ENCODE measurements around the gene INPP5A. TPM values are rescaled to one million over a fixed set of nuclear protein-coding genes. Genes with fewer than 3 reads are reported as not detected.
"Not testable (repeated sequence)": the region's sequence is repeated elsewhere in the genome, so short reads cannot be mapped to it uniquely, and the experiment has no call there.

The INPP5A gene
- total RNA-seq, 1 experiment from 2014 or later, result 15.3 TPM

DNA sequence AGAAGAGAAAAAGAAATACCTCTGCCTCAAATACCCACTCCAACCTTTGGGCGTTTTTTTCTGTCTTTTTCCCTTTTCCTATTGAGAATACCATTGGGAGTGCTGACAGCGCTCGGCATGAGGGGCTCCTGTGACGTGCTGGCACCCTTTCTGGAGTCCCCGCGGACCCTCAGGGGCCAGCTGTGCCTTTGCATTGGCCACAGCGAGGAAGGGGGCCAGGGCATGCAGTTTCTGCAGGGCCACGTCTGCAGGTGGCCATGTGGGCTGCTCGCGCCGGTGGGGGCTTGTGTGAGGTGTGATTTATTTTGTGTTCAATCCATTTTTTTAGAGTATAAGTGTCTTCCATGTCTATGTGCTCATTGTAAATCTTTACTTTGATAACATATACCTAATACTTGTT lies 57.4 kb downstream of the INPP5A start:
- no peak for DNase-seq (ENCODE audit: low read depth)

- peak; percentile 27 for DNase-seq (ENCODE audit: low read depth)
These were observed 58.3 kb downstream of the INPP5A start for GRCh38 chr10:132595854-132596253.

GRCh38 chr10:132596742-132597279 lies 59.2 kb downstream of the INPP5A start:
- DNase-seq (ENCODE audit: low read depth), result no peak

DNA sequence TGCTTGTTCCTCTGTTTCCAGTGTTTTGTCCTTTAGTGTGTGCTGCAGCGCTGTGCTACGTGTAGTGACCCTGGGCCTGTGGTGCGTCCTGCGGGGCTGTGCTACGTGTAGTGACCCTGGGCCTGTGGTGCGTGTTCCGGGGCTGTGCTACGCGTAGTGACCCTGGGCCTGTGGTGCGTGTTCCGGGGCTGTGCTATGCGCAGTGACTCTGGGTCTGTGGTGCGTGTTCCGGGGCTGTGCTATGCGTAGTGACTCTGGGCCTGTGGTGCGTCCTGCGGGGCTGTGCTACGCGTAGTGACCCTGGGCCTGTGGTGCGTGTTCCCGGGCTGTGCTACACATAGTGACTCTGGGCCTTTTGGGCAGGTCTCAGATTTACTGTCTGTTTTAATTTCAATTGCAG lies 60.1 kb downstream of the INPP5A start:
- no peak for DNase-seq (ENCODE audit: low read depth)

GRCh38 chr10:132599023-132599618 lies 61.5 kb downstream of the INPP5A start:
- DNase-seq (ENCODE audit: low read depth), result not testable (repeated sequence)

- no peak for DNase-seq (ENCODE audit: low read depth)
These were observed 62.1 kb downstream of the INPP5A start for GRCh38 chr10:132599732-132600131.

DNA sequence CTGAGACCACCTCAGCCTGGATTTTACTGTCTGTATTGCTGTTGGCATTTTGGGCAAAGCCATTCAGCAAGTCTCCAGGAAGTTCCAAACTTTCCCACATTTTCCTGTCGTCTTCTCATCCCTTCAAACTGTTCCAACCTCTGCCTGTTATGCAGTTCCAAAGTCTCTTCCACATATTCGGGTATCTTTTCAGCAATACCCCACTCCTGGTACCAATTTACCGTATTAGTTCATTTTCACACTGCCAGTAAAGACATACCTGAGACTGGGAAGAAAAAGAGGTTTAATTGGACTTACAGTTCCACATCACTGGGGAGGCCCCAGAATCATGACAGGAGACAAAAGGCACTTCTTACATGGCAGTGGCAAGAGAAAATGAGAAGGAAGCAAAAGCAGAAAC lies 62.8 kb downstream of the INPP5A start:
- DNase-seq (ENCODE audit: low read depth), result no peak

DNA sequence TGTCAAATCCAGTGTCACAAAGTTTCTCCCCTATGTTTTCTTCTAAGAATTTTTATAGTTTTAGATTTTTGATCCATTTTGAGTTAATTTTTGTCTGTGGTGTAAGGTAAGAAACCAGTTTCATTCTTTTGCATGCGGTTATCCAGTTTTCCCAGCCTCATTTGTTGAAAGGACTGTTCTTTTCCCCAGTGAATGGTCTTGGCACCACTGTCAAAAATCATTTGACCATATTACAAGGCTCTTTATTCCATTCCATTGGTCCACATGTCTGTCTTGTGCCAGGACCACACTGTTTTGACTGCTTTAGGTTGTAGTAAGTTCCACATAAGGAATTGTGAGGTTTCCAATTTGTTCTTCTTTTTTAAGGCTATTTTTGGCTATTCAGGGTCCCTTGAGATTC lies 64.0 kb downstream of the INPP5A start:
- no peak for DNase-seq (ENCODE audit: low read depth)

DNA sequence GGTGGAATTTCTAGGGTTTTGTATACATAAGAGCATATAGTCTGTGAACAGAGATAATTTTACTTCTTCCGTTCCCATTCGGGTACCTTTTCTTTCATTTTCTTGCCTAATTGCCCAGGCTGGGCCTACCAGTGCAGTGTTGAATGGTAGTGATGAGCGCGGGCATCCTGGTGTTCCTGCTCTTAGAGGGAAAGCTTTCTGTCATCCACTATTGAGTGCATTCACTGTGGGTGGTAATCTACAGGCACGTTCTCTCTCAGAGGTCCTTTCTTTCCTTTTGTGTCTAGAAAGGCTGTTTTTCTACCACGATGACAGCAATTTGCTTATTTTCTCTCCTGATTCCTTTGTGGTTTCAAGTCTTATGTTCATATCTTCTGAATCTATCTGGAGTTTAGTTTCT lies 65.0 kb downstream of the INPP5A start:
- DNase-seq (ENCODE audit: low read depth), result no peak

- no peak for DNase-seq (ENCODE audit: low read depth)
These were observed 66.4 kb downstream of the INPP5A start for GRCh38 chr10:132603851-132604533.

- no peak for DNase-seq (ENCODE audit: low read depth)
These were observed 67.1 kb downstream of the INPP5A start for GRCh38 chr10:132604686-132605085.

- DNase-seq (ENCODE audit: low read depth), result no peak
These were observed 67.8 kb downstream of the INPP5A start for GRCh38 chr10:132605390-132605789.

GRCh38 chr10:132606031-132606491 lies 68.5 kb downstream of the INPP5A start:
- DNase-seq (ENCODE audit: low read depth), result no peak

- DNase-seq (ENCODE audit: low read depth), result no peak
These were observed 69.1 kb downstream of the INPP5A start for GRCh38 chr10:132606536-132607316.

GRCh38 chr10:132607491-132607890 lies 69.9 kb downstream of the INPP5A start:
- no peak for DNase-seq (ENCODE audit: low read depth)

GRCh38 chr10:132607961-132608495 lies 70.4 kb downstream of the INPP5A start:
- no peak for DNase-seq (ENCODE audit: low read depth)

DNA sequence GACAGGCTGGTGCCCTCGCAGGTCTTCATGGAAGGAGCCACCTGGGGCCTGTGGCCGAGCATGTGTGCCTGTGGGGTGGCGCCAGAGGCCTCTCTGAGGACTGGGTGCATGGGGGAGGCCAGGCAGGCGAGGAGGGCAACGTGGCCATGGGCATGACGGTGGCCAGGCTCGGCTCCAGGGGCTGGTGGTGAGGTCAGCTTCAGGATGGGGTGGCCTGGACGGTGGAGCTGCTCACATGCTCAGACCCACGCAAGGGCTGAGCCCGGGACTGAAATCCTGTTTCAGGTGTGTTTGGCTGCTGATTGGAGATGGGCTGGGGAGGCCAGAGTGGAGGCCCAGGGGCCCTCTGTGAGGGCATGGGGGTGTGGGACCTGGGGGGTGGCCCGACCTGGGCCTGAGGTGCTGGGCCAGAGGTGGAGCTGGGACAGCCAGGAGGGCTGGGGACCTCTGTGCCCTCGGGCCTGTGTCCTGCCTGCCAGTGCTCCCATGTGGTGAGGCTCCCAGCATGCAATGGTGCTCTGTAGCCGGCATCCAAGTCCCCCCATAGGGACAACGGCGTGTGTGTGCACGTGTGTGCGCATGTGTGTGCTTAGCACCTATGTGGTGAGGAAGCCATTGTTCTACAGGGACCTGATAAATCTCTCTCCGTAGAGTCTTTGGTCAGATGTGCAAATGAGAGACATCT lies 71.1 kb downstream of the INPP5A start:
- DNase-seq (ENCODE audit: low read depth), result no peak

GRCh38 chr10:132609211-132609610 lies 71.6 kb downstream of the INPP5A start:
- no peak for DNase-seq (ENCODE audit: low read depth)

- DNase-seq (ENCODE audit: low read depth), result no peak
These were observed 72.6 kb downstream of the INPP5A start for GRCh38 chr10:132610071-132610701.

- DNase-seq (ENCODE audit: low read depth), result no peak
These were observed 73.7 kb downstream of the INPP5A start for GRCh38 chr10:132611026-132611910.

Measured in M059J (cell line).